Suprapubic skin (tissue), 4 donors: Measurements from ENCODE around the gene TCF12.

Source experiments
- CTCF ChIP-seq, 2 donors: fragments of 200-600 bp in 1 of 2; fragments of 450-650 bp in 1 of 2; sonication (generic) in 1 of 2; IDR thresholded peaks; one replicate each; pipeline ENCODE4 v1.5.1; 2016 to 2019; ENCODE audit warnings: antibody characterized with exemption in 2 of 2, mild to moderate bottlenecking in 1 of 2, moderate library complexity in 1 of 2
- EP300 ChIP-seq: sonication (generic); formaldehyde crosslinking; IDR thresholded peaks from one replicate; pipeline ENCODE4 v1.6.1; 2017; ENCODE audit warnings: antibody characterized with exemption
- POLR2A ChIP-seq, 2 donors: fragments of 450-650 bp; IDR thresholded peaks; one replicate each; pipeline ENCODE4 v1.6.1; 2017; ENCODE audit warnings: antibody characterized with exemption in 2 of 2, mild to moderate bottlenecking in 2 of 2, moderate library complexity in 2 of 2
- POLR2AphosphoS5 ChIP-seq, 3 donors: sonication (generic); formaldehyde crosslinking; IDR thresholded peaks; one replicate each; pipeline ENCODE4 v1.6.1; 2017; ENCODE audit warnings: antibody characterized with exemption in 3 of 3

- no peak for TF ChIP-seq CTCF (IDR thresholded peaks at IDR 0.05)
- TF ChIP-seq POLR2A (IDR thresholded peaks at IDR 0.05), result no peak
- no peak for TF ChIP-seq POLR2AphosphoS5 (IDR thresholded peaks at IDR 0.05)
- no peak for TF ChIP-seq EP300
These were observed 12.3 kb downstream of the TCF12 start for GRCh38 chr15:56930669-56931313.
